CD4-positive, alpha-beta T cell (primary cell): ENCODE measurements around the gene PTPRM. TPM values are rescaled to one million over a fixed set of nuclear protein-coding genes. Genes with fewer than 3 reads are reported as not detected.

Source experiments
- ATAC-seq: fragments of 200-7000 bp; cut with Tn5 transposase; one replicate; pipeline ENCODE4 v1.10.0; 2022; ENCODE audit warnings: mild to moderate bottlenecking; ENCODE audit not compliant: poor library complexity
- CTCF ChIA-PET: fragments of 350-600 bp; sonication (Branson Sonifier 250); formaldehyde crosslinking; loops from one replicate; lab custom pipeline; 2021; ENCODE audit warnings: antibody characterized with exemption, inconsistent platforms; lab: Charles Lee
- POLR2A ChIA-PET: fragments of 350-600 bp; sonication (Branson Sonifier 250); formaldehyde crosslinking; loops from one replicate; lab custom pipeline; 2021; ENCODE audit warnings: antibody characterized with exemption, inconsistent platforms; lab: Charles Lee
- DNase-seq, 14 experiments: peaks; one replicate each; pipeline ENCODE4 v3.0.0-alpha.2; 2013 to 2020; ENCODE audit warnings: mixed read lengths in 2 of 14
- H3K27ac ChIP-seq, 2 donors: one replicate each; pipeline versions ENCODE4 v1.5.1 to v1.7.0; 2013; ENCODE audit warnings: low read length in 2 of 2, low read depth in 1 of 2, mild to moderate bottlenecking in 1 of 2
- H3K27me3 ChIP-seq, 2 experiments: 1 replicate in 1 of 2; 2 replicates in 1 of 2; pipeline versions ENCODE4 v1.6.1 to v1.7.0; 2013; ENCODE audit warnings: low read length in 2 of 2, control low read depth in 1 of 2, mild to moderate bottlenecking in 1 of 2, moderate library complexity in 1 of 2; ENCODE audit not compliant: insufficient read depth in 2 of 2, control insufficient read depth in 1 of 2
- H3K36me3 ChIP-seq: one replicate; pipeline ENCODE4 v1.6.1; 2013; ENCODE audit warnings: low read length, control low read depth; ENCODE audit not compliant: insufficient read depth
- H3K4me1 ChIP-seq: one replicate; pipeline ENCODE4 v1.6.1; 2013; ENCODE audit warnings: low read length, control low read depth; ENCODE audit not compliant: insufficient read depth
- H3K4me3 ChIP-seq: one replicate; pipeline ENCODE4 v1.5.1; 2013; ENCODE audit warnings: mild to moderate bottlenecking, low read length, moderate library complexity
- H3K9me3 ChIP-seq, 2 experiments: 1 replicate in 1 of 2; 2 replicates in 1 of 2; pipeline versions ENCODE4 v1.6.1 to v1.7.0; 2013; ENCODE audit warnings: low read length in 2 of 2, mild to moderate bottlenecking in 2 of 2, control low read depth in 1 of 2, moderate library complexity in 1 of 2; ENCODE audit not compliant: control insufficient read depth in 1 of 2, insufficient read depth in 1 of 2
- H3K27ac Mint-ChIP-seq: one replicate; pipeline ENCODE4 v1.8.0; 2020; ENCODE audit warnings: mixed read lengths
- H3K27me3 Mint-ChIP-seq: one replicate; pipeline ENCODE4 v1.8.0; 2021; ENCODE audit warnings: mixed read lengths
- H3K36me3 Mint-ChIP-seq: one replicate; pipeline ENCODE4 v1.8.0; 2021; ENCODE audit warnings: low read depth, mixed read lengths
- H3K4me1 Mint-ChIP-seq: one replicate; pipeline ENCODE4 v1.8.0; 2021; ENCODE audit warnings: low read depth, mixed read lengths
- H3K4me3 Mint-ChIP-seq: one replicate; pipeline ENCODE4 v1.8.0; 2020; ENCODE audit warnings: mild to moderate bottlenecking, mixed read lengths
- H3K9me3 Mint-ChIP-seq: one replicate; pipeline ENCODE4 v1.8.0; 2020; ENCODE audit warnings: mixed read lengths
- intact Hi-C, 2 experiments: fragments of 100-400 bp; cut with DNase I in 1 of 2; cut with micrococcal nuclease in 1 of 2; formaldehyde crosslinking; loops; one replicate each; pipeline versions ENCODE4 v1.15.1 to v1.9.0; 2023 to 2025; cut with DNase I, micrococcal nuclease
- total RNA-seq, 174 experiments: library from RNA in 2 of 174; stranded (reverse) in 2 of 174; gene quantifications; one replicate each; pipeline ENCODE4 v1.2.3 and lab custom pipeline; 2021 to 2026
- TF ChIP-seq, protein P1 (sequence below): fragments of 200-600 bp; IDR thresholded peaks from one replicate; pipeline ENCODE4 v1.8.0; 2022; ENCODE audit warnings: antibody characterized with exemption, mild to moderate bottlenecking

Gene PTPRM
- total RNA-seq, 2 experiments from 2014 or later: 21.7 to 21.9 TPM

DNA sequence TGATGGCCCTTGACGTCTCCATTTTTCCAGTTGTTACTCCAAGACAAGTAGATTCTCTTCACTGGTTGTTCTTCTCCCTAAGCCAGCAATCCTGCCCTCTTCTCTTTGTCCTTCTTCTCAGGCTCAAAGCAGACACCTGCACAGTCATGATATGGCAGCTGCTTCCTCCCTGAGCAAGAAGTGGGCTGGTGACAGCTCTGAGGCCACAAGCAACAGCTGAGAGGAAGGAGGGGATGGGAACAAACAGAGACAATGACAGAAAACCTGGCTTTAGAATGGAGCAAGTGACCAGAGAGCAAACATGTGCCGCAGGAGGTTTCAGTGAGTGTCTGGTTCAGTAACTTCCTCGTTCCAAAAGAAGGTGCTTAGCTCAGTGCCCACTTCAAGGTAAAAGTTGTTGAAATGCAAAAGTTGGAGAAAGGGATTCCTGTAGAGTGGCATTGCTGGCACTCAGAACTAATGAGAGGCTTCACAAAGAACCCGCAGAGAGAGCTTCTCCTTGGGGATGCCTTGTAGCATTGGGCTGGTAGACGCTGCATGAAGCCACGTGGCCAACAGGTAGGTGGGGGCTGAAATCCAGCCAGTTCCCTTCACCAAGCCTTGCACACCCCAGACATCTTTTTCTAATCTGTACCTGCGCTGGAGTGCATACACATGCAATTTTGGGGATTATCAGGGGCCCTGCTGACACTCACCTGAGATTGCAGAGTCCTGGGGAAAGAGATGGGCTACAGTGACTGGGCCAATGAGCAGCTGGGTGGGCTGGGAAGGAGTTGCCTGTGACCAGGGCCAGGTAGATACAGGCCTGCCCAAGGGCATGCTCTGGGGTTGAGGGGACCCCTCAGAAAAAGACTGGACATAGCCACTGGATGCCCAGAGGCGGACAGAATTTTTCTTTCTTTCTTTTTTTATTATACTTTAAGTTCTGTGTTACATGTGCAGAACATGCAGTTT, 888.8 kb downstream of the PTPRM start:
- ATAC-seq (no peak), DNase-seq (no peak)
- no peaks in the 10 kb centered on the region for H3K4me1 Mint-ChIP-seq
- H3K4me3 Mint-ChIP-seq: no peak overlapping the region
- H3K27me3 Mint-ChIP-seq: no peaks in the 10 kb centered on the region
- no peaks in the 10 kb centered on the region for H3K9me3 Mint-ChIP-seq
- H3K36me3 ChIP-seq: no peaks in the 10 kb centered on the region
- ChIA-PET CTCF (no interaction called here), POLR2A (no interaction called here)
- H3K27me3 ChIP-seq: no peaks in the 10 kb centered on the region
- H3K27ac Mint-ChIP-seq: no peak overlapping the region
- H3K4me3 ChIP-seq: no peak overlapping the region
- H3K27ac ChIP-seq: no peak overlapping the region
- no peaks in the 10 kb centered on the region for H3K9me3 ChIP-seq
- no peaks in the 10 kb centered on the region for H3K36me3 Mint-ChIP-seq
- H3K4me1 ChIP-seq: no peaks in the 10 kb centered on the region
- intact Hi-C loops: no loop called here
- TF ChIP-seq, protein P1, sequence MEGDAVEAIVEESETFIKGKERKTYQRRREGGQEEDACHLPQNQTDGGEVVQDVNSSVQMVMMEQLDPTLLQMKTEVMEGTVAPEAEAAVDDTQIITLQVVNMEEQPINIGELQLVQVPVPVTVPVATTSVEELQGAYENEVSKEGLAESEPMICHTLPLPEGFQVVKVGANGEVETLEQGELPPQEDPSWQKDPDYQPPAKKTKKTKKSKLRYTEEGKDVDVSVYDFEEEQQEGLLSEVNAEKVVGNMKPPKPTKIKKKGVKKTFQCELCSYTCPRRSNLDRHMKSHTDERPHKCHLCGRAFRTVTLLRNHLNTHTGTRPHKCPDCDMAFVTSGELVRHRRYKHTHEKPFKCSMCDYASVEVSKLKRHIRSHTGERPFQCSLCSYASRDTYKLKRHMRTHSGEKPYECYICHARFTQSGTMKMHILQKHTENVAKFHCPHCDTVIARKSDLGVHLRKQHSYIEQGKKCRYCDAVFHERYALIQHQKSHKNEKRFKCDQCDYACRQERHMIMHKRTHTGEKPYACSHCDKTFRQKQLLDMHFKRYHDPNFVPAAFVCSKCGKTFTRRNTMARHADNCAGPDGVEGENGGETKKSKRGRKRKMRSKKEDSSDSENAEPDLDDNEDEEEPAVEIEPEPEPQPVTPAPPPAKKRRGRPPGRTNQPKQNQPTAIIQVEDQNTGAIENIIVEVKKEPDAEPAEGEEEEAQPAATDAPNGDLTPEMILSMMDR: no peak
